Panc1 (cell line): ENCODE measurements around the gene KIF26B.

ENCODE experiments used
- POLR2AphosphoS5 ChIP-seq: IDR thresholded peaks from 2 replicates; pipeline ENCODE4 v1.6.1; 2012; ENCODE audit warnings: mild to moderate bottlenecking, low read depth, low read length, moderate library complexity
- SIN3A ChIP-seq: IDR thresholded peaks from 2 replicates; pipeline ENCODE4 v1.6.1; 2012; ENCODE audit warnings: low read depth, mild to moderate bottlenecking, low read length, moderate library complexity, borderline replicate concordance; ENCODE audit not compliant: insufficient read depth
- TCF7L2 ChIP-seq: IDR thresholded peaks from 2 replicates; pipeline ENCODE4 v1.6.1; 2011; ENCODE audit warnings: mild to moderate bottlenecking, low read depth, low read length, inconsistent platforms
- TF ChIP-seq, protein P1 (sequence below): fragments of 450-650 bp; IDR thresholded peaks from 2 replicates; pipeline ENCODE4 v1.5.1; 2017; ENCODE audit warnings: mild to moderate bottlenecking
- TF ChIP-seq, protein P2 (sequence below), 2 experiments: IDR thresholded peaks; 2 replicates each; pipeline ENCODE4 v1.6.1; 2011 to 2012; ENCODE audit warnings: low read depth in 2 of 2, control low read depth in 1 of 2, low read length in 1 of 2, mild to moderate bottlenecking in 1 of 2, moderate library complexity in 1 of 2; ENCODE audit not compliant: insufficient read depth in 1 of 2

DNA sequence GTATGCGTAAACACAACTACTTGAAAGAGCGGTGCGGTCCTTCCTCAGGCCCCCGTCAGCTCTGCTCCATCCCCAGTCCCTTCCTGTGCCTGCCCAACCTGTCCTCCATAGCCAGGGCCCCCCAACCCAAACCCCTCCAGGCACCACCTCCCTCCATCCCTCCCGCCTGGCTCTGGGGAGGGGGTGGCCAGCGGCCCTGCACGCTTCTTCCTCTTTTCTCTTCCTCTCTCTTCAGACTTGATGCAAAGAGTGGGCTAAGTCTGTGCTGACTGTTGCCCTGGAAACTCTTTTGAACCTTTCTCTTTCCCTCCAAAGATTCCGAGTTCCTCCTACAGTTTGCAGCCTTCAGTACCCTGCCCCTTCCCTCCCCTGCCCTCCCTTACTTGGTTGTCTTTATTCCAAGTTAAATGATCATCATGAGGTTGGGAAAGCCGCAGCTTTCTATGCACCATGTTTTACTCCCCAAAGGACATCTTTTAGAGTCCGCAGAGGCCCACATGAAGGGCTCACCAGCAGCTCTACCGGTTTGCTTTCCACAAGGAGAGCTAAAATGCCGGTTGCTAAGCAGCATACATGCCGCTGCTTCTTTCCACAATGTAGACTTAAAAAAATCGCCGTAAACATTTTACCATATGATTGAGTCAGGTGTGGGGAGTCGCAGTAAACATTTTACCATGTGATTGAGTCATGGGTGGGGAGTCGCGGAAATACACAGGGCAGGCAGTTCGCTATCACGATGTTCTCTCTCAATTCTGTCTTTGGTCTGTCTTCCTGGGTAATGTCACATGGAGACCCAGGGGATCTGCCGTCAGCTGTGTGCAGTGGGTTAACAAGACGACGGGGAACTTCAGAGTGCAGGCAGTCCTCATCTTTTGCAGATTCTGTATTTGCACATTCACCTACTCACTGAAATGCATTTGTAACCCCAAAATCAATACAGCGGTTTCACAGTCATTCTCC, 525.3 kb downstream of the KIF26B start:
- no peak for TF ChIP-seq SIN3A
- TF ChIP-seq, protein P1, sequence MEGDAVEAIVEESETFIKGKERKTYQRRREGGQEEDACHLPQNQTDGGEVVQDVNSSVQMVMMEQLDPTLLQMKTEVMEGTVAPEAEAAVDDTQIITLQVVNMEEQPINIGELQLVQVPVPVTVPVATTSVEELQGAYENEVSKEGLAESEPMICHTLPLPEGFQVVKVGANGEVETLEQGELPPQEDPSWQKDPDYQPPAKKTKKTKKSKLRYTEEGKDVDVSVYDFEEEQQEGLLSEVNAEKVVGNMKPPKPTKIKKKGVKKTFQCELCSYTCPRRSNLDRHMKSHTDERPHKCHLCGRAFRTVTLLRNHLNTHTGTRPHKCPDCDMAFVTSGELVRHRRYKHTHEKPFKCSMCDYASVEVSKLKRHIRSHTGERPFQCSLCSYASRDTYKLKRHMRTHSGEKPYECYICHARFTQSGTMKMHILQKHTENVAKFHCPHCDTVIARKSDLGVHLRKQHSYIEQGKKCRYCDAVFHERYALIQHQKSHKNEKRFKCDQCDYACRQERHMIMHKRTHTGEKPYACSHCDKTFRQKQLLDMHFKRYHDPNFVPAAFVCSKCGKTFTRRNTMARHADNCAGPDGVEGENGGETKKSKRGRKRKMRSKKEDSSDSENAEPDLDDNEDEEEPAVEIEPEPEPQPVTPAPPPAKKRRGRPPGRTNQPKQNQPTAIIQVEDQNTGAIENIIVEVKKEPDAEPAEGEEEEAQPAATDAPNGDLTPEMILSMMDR = no peak
- TF ChIP-seq POLR2AphosphoS5 = no peak
- TF ChIP-seq, protein P2, sequence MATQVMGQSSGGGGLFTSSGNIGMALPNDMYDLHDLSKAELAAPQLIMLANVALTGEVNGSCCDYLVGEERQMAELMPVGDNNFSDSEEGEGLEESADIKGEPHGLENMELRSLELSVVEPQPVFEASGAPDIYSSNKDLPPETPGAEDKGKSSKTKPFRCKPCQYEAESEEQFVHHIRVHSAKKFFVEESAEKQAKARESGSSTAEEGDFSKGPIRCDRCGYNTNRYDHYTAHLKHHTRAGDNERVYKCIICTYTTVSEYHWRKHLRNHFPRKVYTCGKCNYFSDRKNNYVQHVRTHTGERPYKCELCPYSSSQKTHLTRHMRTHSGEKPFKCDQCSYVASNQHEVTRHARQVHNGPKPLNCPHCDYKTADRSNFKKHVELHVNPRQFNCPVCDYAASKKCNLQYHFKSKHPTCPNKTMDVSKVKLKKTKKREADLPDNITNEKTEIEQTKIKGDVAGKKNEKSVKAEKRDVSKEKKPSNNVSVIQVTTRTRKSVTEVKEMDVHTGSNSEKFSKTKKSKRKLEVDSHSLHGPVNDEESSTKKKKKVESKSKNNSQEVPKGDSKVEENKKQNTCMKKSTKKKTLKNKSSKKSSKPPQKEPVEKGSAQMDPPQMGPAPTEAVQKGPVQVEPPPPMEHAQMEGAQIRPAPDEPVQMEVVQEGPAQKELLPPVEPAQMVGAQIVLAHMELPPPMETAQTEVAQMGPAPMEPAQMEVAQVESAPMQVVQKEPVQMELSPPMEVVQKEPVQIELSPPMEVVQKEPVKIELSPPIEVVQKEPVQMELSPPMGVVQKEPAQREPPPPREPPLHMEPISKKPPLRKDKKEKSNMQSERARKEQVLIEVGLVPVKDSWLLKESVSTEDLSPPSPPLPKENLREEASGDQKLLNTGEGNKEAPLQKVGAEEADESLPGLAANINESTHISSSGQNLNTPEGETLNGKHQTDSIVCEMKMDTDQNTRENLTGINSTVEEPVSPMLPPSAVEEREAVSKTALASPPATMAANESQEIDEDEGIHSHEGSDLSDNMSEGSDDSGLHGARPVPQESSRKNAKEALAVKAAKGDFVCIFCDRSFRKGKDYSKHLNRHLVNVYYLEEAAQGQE (IDR thresholded peaks at IDR 0.05; ENCODE audit: insufficient read depth in 1 of 2, low read depth in 2 of 2, low read length in 1 of 2) = no peak
- no peak for TF ChIP-seq TCF7L2
